NB4 (cell line): ENCODE data around the gene GNAT2.

ENCODE experiments used
- DNase-seq: peaks from one replicate; pipeline ENCODE4 v3.0.0; 2010; ENCODE audit warnings: low read depth
- H3K4me3 ChIP-seq: one replicate; pipeline ENCODE4 v1.5.1; 2011; ENCODE audit warnings: mild to moderate bottlenecking, low read depth, low read length, moderate library complexity
- MYC ChIP-seq: IDR thresholded peaks from 2 replicates; pipeline ENCODE4 v1.6.1; 2011; ENCODE audit warnings: low read depth, low read length
- POLR2A ChIP-seq: IDR thresholded peaks from 2 replicates; pipeline ENCODE4 v1.6.1; 2011; ENCODE audit warnings: mild to moderate bottlenecking; ENCODE audit not compliant: insufficient read length; ENCODE audit errors: extremely low read depth
- TF ChIP-seq, protein P1 (sequence below): IDR thresholded peaks from 2 replicates; pipeline ENCODE4 v1.6.1; 2011; ENCODE audit warnings: low read depth, low read length
- TF ChIP-seq, protein P2 (sequence below): IDR thresholded peaks from one replicate; pipeline ENCODE4 v1.5.1; 2012; ENCODE audit warnings: low read depth, low read length

GNAT2 gene

DNA sequence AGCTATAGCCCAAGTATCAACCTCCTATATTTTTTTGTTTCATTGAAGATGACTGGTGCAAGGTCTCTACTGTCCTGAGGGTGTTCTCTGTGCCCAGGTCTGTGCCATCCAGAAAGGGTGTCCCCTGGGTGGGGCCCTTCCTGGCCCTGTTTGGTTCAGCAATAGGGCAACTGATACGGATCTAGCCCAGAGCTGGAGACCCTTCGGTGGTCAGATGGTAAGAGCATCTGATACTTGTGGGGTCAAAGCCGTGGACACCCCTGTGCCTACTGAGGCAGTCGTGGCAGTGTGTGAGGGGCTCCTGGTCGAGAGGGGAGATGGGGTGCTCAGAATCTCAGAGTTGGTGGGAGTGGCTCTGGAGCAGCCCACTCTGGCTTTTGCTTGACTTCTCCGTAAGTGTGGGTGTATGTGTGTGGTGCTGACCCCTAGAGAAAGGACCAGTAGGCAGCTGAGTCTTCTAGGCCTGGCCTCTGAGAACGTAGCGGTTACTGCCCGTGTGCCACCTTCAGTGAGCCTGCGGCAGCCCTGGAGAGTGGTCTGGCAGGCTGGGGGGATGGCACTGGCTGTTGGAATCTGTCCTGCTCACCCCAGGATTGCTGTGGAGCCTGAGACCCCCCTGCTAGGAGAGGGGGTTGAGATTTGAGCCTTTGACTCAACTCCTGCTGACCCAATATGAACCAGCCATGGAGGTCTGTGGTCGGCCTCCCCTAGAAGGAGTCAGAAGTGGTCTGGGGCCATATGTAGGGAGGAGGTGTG lies 2.9 kb upstream of the GNAT2 start:
- peak overlapping the region; percentile 87 for H3K4me3 ChIP-seq
- no peak for DNase-seq
- TF ChIP-seq POLR2A (no peak), MYC (no peak)
- TF ChIP-seq, protein P1, sequence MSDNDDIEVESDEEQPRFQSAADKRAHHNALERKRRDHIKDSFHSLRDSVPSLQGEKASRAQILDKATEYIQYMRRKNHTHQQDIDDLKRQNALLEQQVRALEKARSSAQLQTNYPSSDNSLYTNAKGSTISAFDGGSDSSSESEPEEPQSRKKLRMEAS, result no peak
- TF ChIP-seq, protein P2, sequence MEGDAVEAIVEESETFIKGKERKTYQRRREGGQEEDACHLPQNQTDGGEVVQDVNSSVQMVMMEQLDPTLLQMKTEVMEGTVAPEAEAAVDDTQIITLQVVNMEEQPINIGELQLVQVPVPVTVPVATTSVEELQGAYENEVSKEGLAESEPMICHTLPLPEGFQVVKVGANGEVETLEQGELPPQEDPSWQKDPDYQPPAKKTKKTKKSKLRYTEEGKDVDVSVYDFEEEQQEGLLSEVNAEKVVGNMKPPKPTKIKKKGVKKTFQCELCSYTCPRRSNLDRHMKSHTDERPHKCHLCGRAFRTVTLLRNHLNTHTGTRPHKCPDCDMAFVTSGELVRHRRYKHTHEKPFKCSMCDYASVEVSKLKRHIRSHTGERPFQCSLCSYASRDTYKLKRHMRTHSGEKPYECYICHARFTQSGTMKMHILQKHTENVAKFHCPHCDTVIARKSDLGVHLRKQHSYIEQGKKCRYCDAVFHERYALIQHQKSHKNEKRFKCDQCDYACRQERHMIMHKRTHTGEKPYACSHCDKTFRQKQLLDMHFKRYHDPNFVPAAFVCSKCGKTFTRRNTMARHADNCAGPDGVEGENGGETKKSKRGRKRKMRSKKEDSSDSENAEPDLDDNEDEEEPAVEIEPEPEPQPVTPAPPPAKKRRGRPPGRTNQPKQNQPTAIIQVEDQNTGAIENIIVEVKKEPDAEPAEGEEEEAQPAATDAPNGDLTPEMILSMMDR, result no peak

DNA sequence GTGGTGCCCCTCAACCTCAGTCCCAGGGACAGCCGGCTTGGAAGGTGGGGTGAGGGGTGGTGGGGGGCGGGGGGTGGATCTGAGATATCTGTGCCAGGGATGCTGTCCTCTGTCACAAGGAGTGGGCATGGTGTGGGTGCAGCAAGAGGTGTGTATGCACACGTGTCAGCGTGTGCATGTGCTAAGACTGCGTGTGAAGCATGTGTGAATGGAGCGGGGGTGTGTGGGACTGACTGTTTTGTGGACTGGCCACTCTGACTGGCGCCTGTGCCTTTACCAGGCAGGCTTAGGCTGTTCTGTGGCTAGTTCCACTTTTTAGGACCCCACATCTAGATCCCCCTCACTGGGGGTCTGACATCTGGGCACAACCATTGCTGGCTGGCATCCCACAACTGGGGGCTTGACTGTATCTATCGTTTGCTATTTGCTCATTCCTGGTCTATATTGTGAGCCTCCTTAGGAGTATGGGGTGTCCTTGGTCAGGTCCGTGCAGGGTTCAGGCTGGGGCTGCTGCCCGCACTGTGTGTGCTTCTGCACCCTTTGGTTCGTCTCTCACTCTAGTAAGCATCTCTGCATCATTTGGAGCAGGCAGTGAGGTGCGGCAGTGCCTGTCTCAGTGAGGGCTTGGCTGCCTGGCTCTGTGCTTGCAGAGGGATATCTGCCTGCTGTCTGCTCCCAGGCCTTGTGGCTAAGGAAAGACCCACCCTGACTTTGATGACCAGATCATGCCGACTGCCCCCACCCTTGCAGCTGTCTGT lies 2.1 kb upstream of the GNAT2 start:
- no peak for DNase-seq
- TF ChIP-seq, protein P1, result peak; percentile 70
- TF ChIP-seq POLR2A (no peak), MYC (no peak; the same call in 1 of the 2 replicates)
- TF ChIP-seq, protein P2, result no peak
- H3K4me3 ChIP-seq, result peak overlapping the region; percentile 87

DNA sequence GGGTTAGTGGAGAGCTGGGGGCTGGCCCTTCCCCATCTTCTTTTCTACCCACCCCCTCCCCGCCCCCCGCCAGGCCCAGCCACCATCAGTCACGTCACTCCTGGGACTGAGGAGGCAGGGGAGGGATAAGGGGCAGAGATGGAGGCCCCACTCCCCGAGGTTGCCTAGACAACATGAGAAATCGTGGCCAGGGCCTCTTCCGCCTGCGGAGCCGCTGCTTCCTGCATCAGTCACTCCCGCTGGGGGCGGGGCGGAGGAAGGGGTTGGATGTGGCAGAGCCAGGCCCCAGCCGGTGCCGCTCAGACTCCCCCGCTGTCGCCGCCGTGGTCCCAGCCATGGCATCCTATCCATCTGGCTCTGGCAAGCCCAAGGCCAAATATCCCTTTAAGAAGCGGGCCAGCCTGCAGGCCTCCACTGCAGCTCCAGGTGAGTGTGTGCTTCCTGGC lies 1.4 kb upstream of the GNAT2 start:
- H3K4me3 ChIP-seq, result peak overlapping the region; percentile 87
- TF ChIP-seq, protein P1, result peak; percentile 71
- TF ChIP-seq, protein P2, result no peak
- TF ChIP-seq MYC (no peak), POLR2A (peak; percentile 14)
- DNase-seq, result peak; percentile 97

DNA sequence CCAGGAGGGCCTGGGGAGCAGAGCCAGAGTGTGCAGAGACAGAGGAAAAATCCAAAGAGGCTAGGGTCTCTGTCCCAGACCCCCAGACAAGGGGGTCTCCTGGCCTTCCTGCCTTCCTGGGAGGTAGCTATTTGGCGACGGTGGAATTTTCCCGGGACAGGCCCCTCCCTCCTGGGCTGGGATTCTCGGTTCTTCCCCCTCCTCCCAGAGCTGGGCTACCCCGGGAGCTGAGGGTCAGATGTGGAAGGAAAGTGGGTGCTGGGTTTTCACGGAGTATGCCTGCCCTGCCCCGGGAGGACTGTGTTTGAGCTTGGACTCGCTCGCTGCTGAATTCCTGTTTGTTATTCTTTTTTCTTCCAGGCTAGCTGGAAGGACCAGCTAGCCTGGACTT lies 980 bp upstream of the GNAT2 start:
- no peak for DNase-seq
- TF ChIP-seq POLR2A, result no peak
- TF ChIP-seq, protein P1, result no peak
- TF ChIP-seq, protein P2, result no peak
- TF ChIP-seq MYC, result no peak
- peak overlapping the region; percentile 87 for H3K4me3 ChIP-seq

DNA sequence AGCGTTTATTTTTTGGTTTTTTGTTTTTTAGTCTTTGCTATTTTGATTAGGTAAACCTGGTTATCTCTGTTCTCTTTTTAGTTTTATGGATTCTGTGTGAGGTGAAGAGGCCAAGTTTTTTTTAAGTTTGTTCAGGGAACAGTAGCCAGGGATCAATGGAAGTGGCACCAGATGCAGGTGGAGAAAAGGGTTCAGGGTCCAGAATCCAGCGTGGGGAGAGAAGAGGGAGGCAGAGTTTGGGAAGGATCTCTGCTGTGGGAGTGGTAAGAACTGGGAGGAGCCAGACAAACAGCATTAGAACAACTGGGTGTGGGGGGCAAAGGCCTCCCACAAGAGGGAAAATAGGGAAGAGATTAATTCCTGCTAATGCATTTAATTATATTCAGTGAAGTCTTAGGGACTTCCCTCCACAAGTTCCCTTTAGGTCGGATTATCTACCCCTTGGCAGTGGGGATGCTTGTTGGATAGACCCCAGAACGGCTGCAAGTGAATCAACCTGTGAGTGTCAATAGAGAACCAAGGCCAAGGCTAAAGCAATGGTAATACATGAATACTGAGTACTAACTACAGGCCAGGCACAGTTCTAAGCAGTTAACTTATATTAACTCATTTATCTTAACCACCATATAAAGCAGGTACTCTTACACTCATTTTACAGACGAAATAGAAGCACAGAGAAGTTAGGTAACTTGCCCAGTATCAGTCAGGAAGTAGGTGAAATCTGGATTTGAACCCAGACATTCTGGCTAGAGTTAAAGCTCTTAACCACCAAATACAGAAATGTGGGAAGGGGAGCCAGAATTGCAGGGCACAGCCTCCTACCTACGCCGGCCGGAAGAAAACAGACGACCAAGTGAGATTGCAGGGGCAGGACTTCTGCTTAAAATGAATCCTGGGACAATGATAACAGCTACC lies 498 bp downstream of the GNAT2 start:
- no peak for TF ChIP-seq POLR2A
- TF ChIP-seq, protein P2, result no peak
- no peak for TF ChIP-seq MYC
- TF ChIP-seq, protein P1, result no peak
- H3K4me3 ChIP-seq, result peak overlapping the region; percentile 87
- DNase-seq, result no peak
